Activated CD8-positive, alpha-beta T cell treated with anti-CD3 and anti-CD28 coated beads, Interleukin-2, amount 10 ng/mL, durations not matched to agents 7 days and 5 days (primary cell): Measurements from ENCODE around the gene SUSD6. TPM values are rescaled to one million over a fixed set of nuclear protein-coding genes. Genes with fewer than 3 reads are reported as not detected.
"Not testable (repeated sequence)": the region's sequence is repeated elsewhere in the genome, so short reads cannot be mapped to it uniquely, and the experiment has no call there.

Source experiments
- ATAC-seq: fragments of 150-1000 bp; cut with Tn5 transposase; one replicate; pipeline ENCODE4 v1.10.0; 2021; ENCODE audit warnings: moderate library complexity
- CTCF ChIA-PET: fragments of 350-600 bp; sonication (Branson Sonifier 250); formaldehyde crosslinking; loops from one replicate; lab custom pipeline; 2021; ENCODE audit warnings: antibody characterized with exemption; lab: Charles Lee
- POLR2A ChIA-PET: fragments of 350-600 bp; sonication (Branson Sonifier 250); formaldehyde crosslinking; loops from one replicate; lab custom pipeline; 2021; ENCODE audit warnings: antibody characterized with exemption; lab: Charles Lee
- DNase-seq: peaks from one replicate; pipeline ENCODE4 v3.0.0-alpha.2; 2020
- H3K27ac Mint-ChIP-seq: one replicate; pipeline ENCODE4 v1.8.0; 2021; ENCODE audit warnings: mild to moderate bottlenecking, mixed read lengths
- H3K27me3 Mint-ChIP-seq: one replicate; pipeline ENCODE4 v1.8.0; 2021; ENCODE audit warnings: low read depth, mixed read lengths
- H3K36me3 Mint-ChIP-seq: one replicate; pipeline ENCODE4 v1.8.0; 2021; ENCODE audit warnings: low read depth, mixed read lengths
- H3K4me1 Mint-ChIP-seq: one replicate; pipeline ENCODE4 v1.8.0; 2021; ENCODE audit warnings: low read depth, mixed read lengths
- H3K4me3 Mint-ChIP-seq: one replicate; pipeline ENCODE4 v1.8.0; 2021; ENCODE audit warnings: mild to moderate bottlenecking, mixed read lengths
- H3K9me3 Mint-ChIP-seq: one replicate; pipeline ENCODE4 v1.8.0; 2022; ENCODE audit warnings: mixed read lengths; ENCODE audit not compliant: insufficient read depth
- total RNA-seq, 2 experiments: library from RNA; stranded (reverse); gene quantifications; one replicate each; pipeline ENCODE4 v1.2.3, GENCODE V29; 2021

SUSD6 gene
- total RNA-seq, 2 experiments from 2014 or later, result 40.0 to 43.1 TPM

DNA sequence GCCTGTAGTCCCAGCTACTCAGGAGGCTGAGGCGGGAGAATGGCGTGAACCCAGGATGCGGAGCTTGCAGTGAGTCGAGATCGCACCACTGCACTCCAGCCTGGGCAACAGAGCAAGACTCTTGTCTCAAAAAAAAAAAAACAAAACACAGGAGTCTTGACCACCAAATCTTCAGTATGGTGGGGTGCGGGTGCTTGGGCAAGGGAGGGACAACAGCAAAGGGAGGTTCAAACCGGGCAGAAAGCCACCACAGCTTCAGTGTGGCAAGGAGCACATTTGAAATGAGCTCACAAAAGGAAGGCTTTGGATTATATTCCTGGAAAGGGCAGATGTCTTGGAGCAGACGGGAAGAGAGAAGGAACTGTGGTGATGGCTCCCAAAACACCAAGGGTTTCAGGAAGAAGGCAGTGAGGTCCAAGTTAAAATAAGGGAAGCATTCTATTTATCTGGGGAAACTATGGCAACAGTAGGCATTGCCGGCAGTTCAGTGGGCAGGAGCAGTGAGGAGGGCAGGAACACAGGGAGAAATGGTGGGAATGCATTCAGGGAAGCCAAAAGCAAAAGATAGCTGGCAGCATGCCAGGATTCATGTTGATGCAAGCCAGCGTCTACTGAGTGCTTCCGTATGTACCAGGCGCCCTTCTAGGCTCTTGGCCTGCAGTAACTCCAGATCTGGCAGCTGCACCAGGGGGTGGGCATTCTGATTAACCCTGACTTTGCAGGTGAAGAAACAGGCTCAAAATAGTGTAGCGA, 104.5 kb downstream of the SUSD6 start:
- Mint-ChIP-seq H3K4me3 (peak overlapping the region; percentile 28), H3K4me1 (peaks cover 65% of the 10 kb centered on the region), H3K36me3 (peaks cover 50% of the 10 kb centered on the region), H3K27ac (peak overlapping the region; percentile 70), H3K9me3 (no peaks in the 10 kb centered on the region), H3K27me3 (no peaks in the 10 kb centered on the region)
- ChIA-PET CTCF (interaction anchor here (0.7 to 1.3 kb wide), 7 partner anchors 10 to 108 kb away, joined by 3 to 6 read pairs (median 3); partner anchors contain the start of gene SUSD6), POLR2A (interaction anchor here (1.2 to 1.9 kb wide), 3 partner anchors 12 to 104 kb away, joined by 4 to 5 read pairs (median 4); partner anchors contain the start of genes SRSF5 and SUSD6)
- peak; percentile 35 for DNase-seq
- peak; percentile 51 for ATAC-seq

DNA sequence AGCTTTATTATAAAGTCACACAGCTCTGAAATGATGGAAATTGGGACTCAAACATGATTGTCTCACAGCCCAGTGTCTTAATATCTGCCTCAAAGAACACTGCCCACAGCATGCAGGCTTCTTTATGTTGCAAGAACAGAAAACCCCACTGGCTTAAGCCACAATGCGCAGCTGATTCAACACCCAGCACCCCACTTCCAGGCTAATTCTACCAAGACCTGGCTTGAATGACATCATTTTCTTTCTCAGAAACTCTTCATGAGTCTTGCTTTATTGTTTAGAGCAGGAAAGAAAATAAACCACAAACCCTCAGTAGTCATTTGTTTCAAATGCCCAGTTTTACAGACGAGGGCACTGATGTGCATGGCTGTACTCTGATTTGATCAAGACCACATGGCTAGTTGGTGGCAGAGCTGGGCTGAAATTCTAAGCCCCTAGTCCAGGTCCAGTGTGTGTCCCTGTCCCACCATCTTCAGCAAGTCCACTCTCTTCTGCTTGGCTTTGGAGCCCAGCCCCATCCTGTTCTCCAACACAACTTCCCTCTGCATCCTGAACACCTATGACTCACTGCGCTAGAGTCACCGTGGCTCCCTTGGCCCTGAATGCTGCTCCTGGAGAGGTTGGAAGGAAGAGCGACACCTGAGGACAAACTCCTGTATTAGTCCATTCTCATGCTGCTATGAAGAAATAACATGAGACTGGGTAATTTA, 105.2 kb downstream of the SUSD6 start:
- peak overlapping the region; percentile 70 for H3K27ac Mint-ChIP-seq
- H3K4me3 Mint-ChIP-seq, result peak overlapping the region; percentile 28
- ChIA-PET CTCF (interaction anchor here (0.7 to 1.3 kb wide), 8 partner anchors 9 to 133 kb away, joined by 3 to 6 read pairs (median 3); partner anchors contain the start of gene SUSD6), POLR2A (interaction anchor here (1.2 to 1.9 kb wide), 3 partner anchors 11 to 105 kb away, joined by 4 to 5 read pairs (median 4); partner anchors contain the start of genes SRSF5 and SUSD6)
- H3K9me3 Mint-ChIP-seq, result no peaks in the 10 kb centered on the region
- peak; percentile 85 for ATAC-seq
- DNase-seq, result peak; percentile 81
- peaks cover 60% of the 10 kb centered on the region for H3K4me1 Mint-ChIP-seq
- H3K36me3 Mint-ChIP-seq, result peaks cover 42% of the 10 kb centered on the region
- no peaks in the 10 kb centered on the region for H3K27me3 Mint-ChIP-seq

DNA sequence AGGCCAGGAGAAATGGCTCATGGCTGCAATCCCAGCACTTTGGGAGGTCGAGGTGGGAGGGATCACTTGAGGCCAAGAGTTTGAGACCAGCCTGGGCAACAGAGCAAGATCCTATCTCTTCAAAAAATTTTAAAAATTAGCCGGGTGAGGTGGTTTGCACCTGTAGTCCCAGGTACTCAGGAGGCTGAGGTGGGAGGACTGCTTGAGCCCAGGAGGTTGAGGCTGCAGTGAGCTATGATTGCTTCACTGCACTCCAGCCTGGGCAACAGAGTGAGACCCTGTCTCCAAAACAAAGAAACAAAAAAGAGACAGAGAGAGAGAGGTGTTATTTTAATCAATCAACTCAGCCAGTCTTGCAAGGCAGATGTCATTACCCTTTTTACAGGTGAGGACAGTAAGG, 107.2 kb downstream of the SUSD6 start:
- ChIA-PET POLR2A (interaction anchor here (1.4 kb wide), 1 partner anchor 48 kb away, joined by 3 read pairs; the partner anchor contains the start of gene SRSF5), CTCF (interaction anchor here (1.3 to 1.5 kb wide), 2 partner anchors 12 to 134 kb away, joined by 4 read pairs; no protein-coding TSS in a partner anchor)
- Mint-ChIP-seq H3K4me1 (peaks cover 41% of the 10 kb centered on the region), H3K36me3 (peaks cover 25% of the 10 kb centered on the region)
- not testable (repeated sequence) for ATAC-seq, H3K9me3 Mint-ChIP-seq, H3K27ac Mint-ChIP-seq, H3K4me3 Mint-ChIP-seq, H3K27me3 Mint-ChIP-seq, DNase-seq

DNA sequence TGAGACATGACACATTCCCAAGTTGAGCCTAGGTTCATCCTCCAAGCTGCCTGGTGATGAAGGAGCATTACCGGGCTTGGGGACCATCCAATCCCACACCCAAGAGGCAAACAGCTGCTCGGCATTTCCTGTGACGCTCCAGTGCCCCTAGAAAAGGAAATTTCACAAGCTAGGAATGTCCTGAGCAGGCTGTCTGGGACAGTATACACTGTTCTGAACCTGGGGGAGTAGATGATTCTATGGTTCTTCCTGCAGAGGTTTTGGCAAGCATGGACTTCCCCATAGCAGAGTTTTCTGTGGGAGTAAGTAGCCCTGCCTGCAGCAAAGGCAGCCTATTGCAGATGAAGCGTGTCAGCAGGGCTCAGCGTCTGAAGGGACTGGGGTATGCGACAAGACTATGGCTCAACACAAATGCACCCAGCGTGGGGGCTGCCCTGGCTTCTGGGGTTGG, 108.1 kb downstream of the SUSD6 start:
- H3K4me1 Mint-ChIP-seq, result peaks cover 32% of the 10 kb centered on the region
- no peak for DNase-seq
- ChIA-PET CTCF (interaction anchor here (1.3 to 1.7 kb wide), 3 partner anchors 47 to 135 kb away, joined by 3 to 6 read pairs (median 4); no protein-coding TSS in a partner anchor), POLR2A (interaction anchor here (0.6 to 0.9 kb wide), 2 partner anchors 11 kb away, joined by 3 read pairs; no protein-coding TSS in a partner anchor)
- no peak overlapping the region for H3K4me3 Mint-ChIP-seq
- no peak overlapping the region for H3K27ac Mint-ChIP-seq
- H3K27me3 Mint-ChIP-seq, result no peaks in the 10 kb centered on the region
- peaks cover 15% of the 10 kb centered on the region for H3K36me3 Mint-ChIP-seq
- H3K9me3 Mint-ChIP-seq, result no peaks in the 10 kb centered on the region
- ATAC-seq, result no peak

DNA sequence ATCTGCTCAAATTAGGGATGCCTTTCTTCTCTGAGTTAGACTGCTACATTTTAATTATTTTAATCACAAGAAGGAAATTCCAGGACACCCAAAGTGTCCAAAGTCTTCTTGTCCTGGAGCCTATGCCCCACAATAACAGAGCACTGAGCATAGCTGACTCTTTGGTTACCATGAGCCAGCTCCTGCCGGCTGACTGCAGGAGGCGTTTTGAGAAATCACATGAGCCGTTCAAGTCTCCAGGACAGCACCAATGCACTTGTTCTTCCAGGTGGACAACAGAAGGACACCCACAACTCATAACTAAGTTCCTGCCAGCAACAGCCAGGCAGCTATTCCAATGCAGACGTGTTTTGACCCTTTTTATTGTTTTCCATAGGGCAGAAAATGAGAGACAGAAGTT, 109.5 kb downstream of the SUSD6 start:
- DNase-seq, result no peak

DNA sequence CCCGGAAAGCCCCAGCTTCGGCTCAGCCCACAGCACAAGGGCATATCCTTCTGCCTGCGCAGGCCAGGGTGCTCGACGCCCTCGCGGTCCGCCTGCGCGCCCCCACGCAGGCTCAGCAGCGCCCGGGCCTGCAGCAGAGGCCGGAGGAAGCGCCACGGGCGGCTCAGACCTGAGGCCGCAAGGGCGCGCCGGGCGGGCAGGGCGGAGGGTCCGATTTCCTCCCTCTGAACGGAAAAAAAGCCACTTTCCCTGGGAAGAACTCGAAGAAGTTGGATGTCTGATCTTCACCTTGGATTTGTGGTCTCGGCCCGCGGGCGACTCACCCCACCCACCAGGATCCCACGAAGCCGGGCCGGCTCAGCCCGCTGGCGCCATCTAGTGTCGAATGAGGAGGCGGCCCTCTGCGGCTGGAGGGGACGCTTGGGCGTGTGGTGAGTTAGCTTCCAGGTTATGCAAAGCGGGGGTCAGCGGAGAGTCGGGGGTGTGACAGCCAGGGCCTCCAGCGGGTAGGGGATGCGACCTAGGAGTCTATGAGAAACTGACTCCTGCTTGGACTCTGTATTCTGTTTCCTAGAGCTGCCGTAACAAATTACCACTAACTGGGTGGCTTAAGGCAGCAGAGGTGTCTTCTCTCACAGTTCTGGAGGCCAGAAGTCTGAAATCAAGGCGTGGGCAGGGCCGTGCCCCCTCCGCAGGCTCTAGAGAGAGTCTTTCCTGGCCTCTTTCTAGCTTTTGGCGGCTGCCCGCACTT, 115.5 kb downstream of the SUSD6 start:
- no peaks in the 10 kb centered on the region for H3K36me3 Mint-ChIP-seq
- peaks cover 8% of the 10 kb centered on the region for H3K27me3 Mint-ChIP-seq
- peak; percentile 84 for DNase-seq
- no peaks in the 10 kb centered on the region for H3K9me3 Mint-ChIP-seq
- POLR2A ChIA-PET, result interaction anchor here (0.7 to 1.1 kb wide), 6 partner anchors 11 to 142 kb away, joined by 3 to 7 read pairs (median 4); partner anchors contain the start of gene SUSD6
- peaks cover 36% of the 10 kb centered on the region for H3K4me1 Mint-ChIP-seq
- ATAC-seq, result peak; percentile 95
- H3K4me3 Mint-ChIP-seq, result peak overlapping the region; percentile 64
- peak overlapping the region; percentile 78 for H3K27ac Mint-ChIP-seq
- CTCF ChIA-PET, result interaction anchor here (0.6 to 5.1 kb wide), 33 partner anchors 9 to 840 kb away, joined by 3 to 79 read pairs (median 5); partner anchors contain the start of gene SUSD6

More for the DNA sequence above, 109.5 kb downstream of the SUSD6 start:
- peaks cover 9% of the 10 kb centered on the region for H3K36me3 Mint-ChIP-seq
- no peak overlapping the region for H3K4me3 Mint-ChIP-seq
- no peak overlapping the region for H3K27ac Mint-ChIP-seq
- no peaks in the 10 kb centered on the region for H3K9me3 Mint-ChIP-seq
- ChIA-PET POLR2A (no interaction called here), CTCF (interaction anchor here (0.9 to 1.7 kb wide), 4 partner anchors 48 to 146 kb away, joined by 3 to 6 read pairs (median 4); partner anchors contain the start of genes CCDC177 and SUSD6)
- H3K27me3 Mint-ChIP-seq, result peaks cover 4% of the 10 kb centered on the region
- ATAC-seq, result no peak
- H3K4me1 Mint-ChIP-seq, result peaks cover 27% of the 10 kb centered on the region

DNA sequence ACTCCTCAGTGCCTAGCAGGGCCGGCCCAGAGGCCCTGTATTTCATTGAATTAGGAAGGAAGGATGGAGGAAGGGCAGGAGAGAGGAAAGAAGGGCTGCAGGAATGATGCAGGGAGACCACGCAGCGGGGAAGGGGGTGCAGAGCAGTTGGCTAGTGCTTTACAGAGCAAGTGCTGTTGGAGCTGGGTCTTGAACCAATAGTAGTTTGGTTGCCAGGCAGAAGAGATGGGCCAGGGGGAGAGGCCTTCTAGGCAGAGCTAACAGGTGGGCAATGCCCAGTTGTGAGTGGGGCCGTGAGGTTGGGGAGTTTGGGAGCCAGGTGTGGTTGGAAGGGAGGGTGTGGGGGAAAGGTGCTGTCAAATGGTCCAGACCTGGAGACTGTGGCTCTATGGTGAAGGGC, 116.5 kb downstream of the SUSD6 start:
- no peak for ATAC-seq
- H3K4me1 Mint-ChIP-seq, result peaks cover 36% of the 10 kb centered on the region
- POLR2A ChIA-PET, result interaction anchor here (0.7 to 1.1 kb wide), 2 partner anchors 12 to 27 kb away, joined by 3 to 5 read pairs; no protein-coding TSS in a partner anchor
- CTCF ChIA-PET, result interaction anchor here (0.8 to 5.1 kb wide), 22 partner anchors 12 to 156 kb away, joined by 3 to 79 read pairs (median 6); partner anchors contain the start of gene SUSD6
- no peaks in the 10 kb centered on the region for H3K9me3 Mint-ChIP-seq
- peak overlapping the region; percentile 31 for H3K27ac Mint-ChIP-seq
- H3K4me3 Mint-ChIP-seq, result no peak overlapping the region
- DNase-seq, result no peak
- no peaks in the 10 kb centered on the region for H3K36me3 Mint-ChIP-seq
- peaks cover 10% of the 10 kb centered on the region for H3K27me3 Mint-ChIP-seq

DNA sequence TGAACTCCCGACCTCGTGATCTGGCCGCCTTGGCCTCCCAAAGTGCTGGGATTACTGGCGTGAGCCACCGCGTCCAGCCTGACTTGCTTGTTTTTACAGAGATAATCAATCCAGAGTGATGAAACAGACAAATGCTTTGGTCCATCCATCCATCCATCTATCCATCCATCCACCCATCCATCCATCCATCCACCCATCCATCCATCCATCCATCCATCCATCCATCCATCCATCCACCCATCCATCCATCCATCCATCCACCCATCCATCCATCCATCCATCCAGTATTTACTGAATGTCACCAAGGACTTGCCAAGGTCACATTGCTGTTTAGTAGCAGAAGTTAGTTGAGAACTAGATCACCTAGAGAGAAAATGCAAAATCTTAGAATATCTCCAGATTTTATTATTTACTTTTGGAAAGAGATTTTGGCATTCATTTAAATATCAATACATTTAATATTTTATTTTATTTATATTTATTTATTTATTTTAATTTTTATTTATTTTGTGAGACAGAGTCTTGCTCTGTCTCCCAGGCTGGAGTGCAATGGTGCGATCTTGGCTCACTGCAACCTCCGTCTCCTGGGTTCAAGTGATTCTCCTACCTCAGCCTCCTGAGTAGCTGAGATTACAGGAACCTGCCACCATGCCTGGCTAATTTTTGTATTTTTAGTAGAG, 120.7 kb downstream of the SUSD6 start:
- peaks cover 24% of the 10 kb centered on the region for H3K4me1 Mint-ChIP-seq
- H3K27ac Mint-ChIP-seq, H3K9me3 Mint-ChIP-seq, H3K36me3 Mint-ChIP-seq, DNase-seq, H3K4me3 Mint-ChIP-seq, POLR2A ChIA-PET, ATAC-seq: not testable (repeated sequence)
- H3K27me3 Mint-ChIP-seq, result peaks cover 21% of the 10 kb centered on the region
- CTCF ChIA-PET, result interaction anchor here (1.4 kb wide), 1 partner anchor 102 kb away, joined by 4 read pairs; no protein-coding TSS in a partner anchor

DNA sequence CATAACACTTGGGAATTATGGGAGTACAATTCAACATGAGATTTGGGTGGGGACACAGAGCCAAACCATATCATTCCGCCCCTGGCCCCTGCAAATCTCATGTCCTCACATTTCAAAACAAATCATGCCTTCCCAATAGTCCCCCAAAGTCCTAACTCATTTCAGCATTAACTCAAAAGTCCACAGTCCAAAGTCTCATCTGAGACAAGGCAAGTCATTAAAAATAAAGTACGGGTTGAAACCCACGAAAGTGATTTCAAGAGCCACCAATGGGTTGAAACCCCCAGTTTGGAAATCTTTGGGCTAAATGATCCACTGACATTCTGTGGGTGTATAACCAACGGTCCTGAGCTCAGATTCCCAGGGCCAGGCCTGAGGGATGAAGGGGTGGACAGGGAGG, 125.0 kb downstream of the SUSD6 start:
- H3K36me3 Mint-ChIP-seq, H3K9me3 Mint-ChIP-seq, CTCF ChIA-PET, H3K27ac Mint-ChIP-seq, DNase-seq, H3K4me3 Mint-ChIP-seq, ATAC-seq, H3K4me1 Mint-ChIP-seq: not testable (repeated sequence)
- H3K27me3 Mint-ChIP-seq, result peaks cover 21% of the 10 kb centered on the region
- POLR2A ChIA-PET, result interaction anchor here (0.6 kb wide), 1 partner anchor 31 kb away, joined by 3 read pairs; no protein-coding TSS in a partner anchor

DNA sequence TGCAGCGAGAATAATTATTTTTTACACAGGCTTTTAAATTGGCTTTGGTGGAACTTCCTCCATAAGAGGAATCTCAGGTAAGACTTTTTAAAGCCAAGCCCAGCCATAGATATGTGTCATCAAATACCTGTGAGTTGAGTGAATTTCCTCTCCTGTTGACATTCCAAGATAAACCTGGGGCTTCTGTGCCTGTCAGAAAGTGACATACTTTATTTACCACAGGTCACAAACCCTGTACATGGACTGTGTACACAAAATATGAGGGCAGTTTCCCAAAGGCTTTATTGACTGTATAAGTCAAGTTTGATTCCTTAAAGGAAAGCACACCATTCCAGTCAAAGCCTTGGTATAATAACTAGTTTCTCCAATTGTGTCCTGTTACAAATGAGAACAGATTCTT, 129.7 kb downstream of the SUSD6 start:
- Mint-ChIP-seq H3K27me3 (peaks cover 2% of the 10 kb centered on the region), H3K4me3 (no peak overlapping the region), H3K9me3 (peaks cover 6% of the 10 kb centered on the region), H3K4me1 (peaks cover 2% of the 10 kb centered on the region), H3K27ac (no peak overlapping the region), H3K36me3 (no peaks in the 10 kb centered on the region)
- CTCF ChIA-PET, result interaction anchor here (1.1 to 3.1 kb wide), 2 partner anchors 14 to 26 kb away, joined by 3 to 11 read pairs; partner anchors contain the start of gene SRSF5
- no peak for ATAC-seq
- POLR2A ChIA-PET, result interaction anchor here (0.7 kb wide), 1 partner anchor 78 kb away, joined by 3 read pairs; no protein-coding TSS in a partner anchor
- no peak for DNase-seq
